Activated CD4-positive, alpha-beta memory T cell treated with anti-CD3 and anti-CD28 coated beads for 36 hours (primary cell): Measurements from ENCODE around the gene WNT2. TPM values are rescaled to one million over a fixed set of nuclear protein-coding genes. Genes with fewer than 3 reads are reported as not detected.

Source experiments
- CTCF ChIA-PET: fragments of 350-600 bp; sonication (Branson Sonifier 250); formaldehyde crosslinking; loops from one replicate; lab custom pipeline; 2021; ENCODE audit warnings: antibody characterized with exemption, inconsistent platforms; lab: Charles Lee
- POLR2A ChIA-PET: fragments of 350-600 bp; sonication (Branson Sonifier 250); formaldehyde crosslinking; loops from one replicate; lab custom pipeline; 2021; ENCODE audit warnings: antibody characterized with exemption; lab: Charles Lee
- DNase-seq: peaks from one replicate; pipeline ENCODE4 v3.0.0-alpha.2; 2020
- H3K27ac Mint-ChIP-seq: one replicate; pipeline ENCODE4 v1.8.0; 2021; ENCODE audit warnings: mixed read lengths
- H3K27me3 Mint-ChIP-seq: one replicate; pipeline ENCODE4 v1.8.0; 2021; ENCODE audit warnings: mixed read lengths
- H3K36me3 Mint-ChIP-seq: one replicate; pipeline ENCODE4 v1.8.0; 2021; ENCODE audit warnings: mixed read lengths
- H3K4me1 Mint-ChIP-seq: one replicate; pipeline ENCODE4 v1.8.0; 2021; ENCODE audit warnings: low read depth, mixed read lengths
- H3K4me3 Mint-ChIP-seq: one replicate; pipeline ENCODE4 v1.8.0; 2021; ENCODE audit warnings: mild to moderate bottlenecking, mixed read lengths
- H3K9me3 Mint-ChIP-seq: one replicate; pipeline ENCODE4 v1.8.0; 2021; ENCODE audit warnings: mixed read lengths
- intact Hi-C: fragments of 100-400 bp; cut with micrococcal nuclease; formaldehyde crosslinking; loops from one replicate; pipeline ENCODE4 v1.15.1; 2023
- total RNA-seq, 2 experiments: library from RNA; stranded (reverse); gene quantifications; one replicate each; pipeline ENCODE4 v1.2.3, GENCODE V29; 2021

Gene WNT2
- total RNA-seq, 2 experiments from 2014 or later = not detected

GRCh38 chr7:117296066-117296465 is 26.8 kb downstream of the WNT2 start:
- ChIA-PET POLR2A (no interaction called here), CTCF (no interaction called here)
- Mint-ChIP-seq H3K27me3 (no peaks in the 10 kb centered on the region), H3K4me3 (no peak overlapping the region), H3K9me3 (no peaks in the 10 kb centered on the region), H3K36me3 (no peaks in the 10 kb centered on the region), H3K4me1 (no peaks in the 10 kb centered on the region), H3K27ac (no peak overlapping the region)
- intact Hi-C loops = no loop called here
- no peak for DNase-seq

DNA sequence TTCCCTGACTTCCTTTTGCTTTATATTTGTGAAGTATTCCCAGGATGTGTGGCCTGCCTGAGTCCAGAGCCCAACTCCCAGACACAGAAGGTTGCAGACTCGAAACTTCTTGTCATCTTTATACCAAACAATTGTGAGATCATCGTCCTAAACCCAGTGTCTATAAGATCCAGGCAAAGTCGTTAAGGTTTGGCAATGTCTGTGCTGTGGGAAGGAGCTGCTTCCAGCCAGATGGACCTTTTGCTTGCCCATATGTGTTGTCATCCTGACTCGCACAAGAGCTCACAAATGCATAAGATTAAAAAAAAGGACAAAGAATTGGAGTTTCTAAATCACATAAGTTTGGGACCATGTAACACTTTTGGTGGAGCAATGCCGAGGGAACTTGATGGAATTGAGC is 37.0 kb downstream of the WNT2 start:
- Mint-ChIP-seq H3K4me1 (no peaks in the 10 kb centered on the region), H3K36me3 (no peaks in the 10 kb centered on the region), H3K27me3 (no peaks in the 10 kb centered on the region), H3K4me3 (no peak overlapping the region), H3K27ac (no peak overlapping the region), H3K9me3 (no peaks in the 10 kb centered on the region)
- intact Hi-C loops = no loop called here
- ChIA-PET CTCF (no interaction called here), POLR2A (no interaction called here)
- no peak for DNase-seq

- Mint-ChIP-seq H3K36me3 (no peaks in the 10 kb centered on the region), H3K9me3 (no peaks in the 10 kb centered on the region), H3K4me3 (no peak overlapping the region), H3K4me1 (no peaks in the 10 kb centered on the region), H3K27me3 (no peaks in the 10 kb centered on the region), H3K27ac (no peak overlapping the region)
- ChIA-PET CTCF (no interaction called here), POLR2A (no interaction called here)
- no peak for DNase-seq
- intact Hi-C loops = no loop called here
Measured at GRCh38 chr7:117284692-117285091, 38.2 kb downstream of the WNT2 start.

DNA sequence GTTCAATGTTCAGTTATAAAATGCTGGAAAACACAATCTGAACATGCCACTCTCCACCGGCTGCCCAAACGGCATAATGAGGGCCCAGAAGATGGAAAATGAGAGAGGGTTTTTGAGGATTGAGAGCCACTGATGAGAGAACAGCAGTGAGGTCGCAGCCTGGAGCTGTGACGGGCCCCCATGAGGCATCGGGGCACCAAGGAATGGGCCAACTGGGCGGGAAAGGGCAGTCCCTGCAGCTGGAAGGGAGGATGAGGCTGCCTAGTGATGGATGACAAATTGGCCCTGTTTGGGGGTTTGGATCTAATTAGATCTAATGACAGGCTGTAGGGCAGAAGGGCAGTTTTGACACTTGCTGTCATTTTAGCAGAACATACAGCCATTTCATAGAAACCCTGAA is 39.1 kb downstream of the WNT2 start:
- Mint-ChIP-seq H3K27ac (no peak overlapping the region), H3K4me1 (no peaks in the 10 kb centered on the region), H3K27me3 (no peaks in the 10 kb centered on the region), H3K9me3 (no peaks in the 10 kb centered on the region), H3K36me3 (no peaks in the 10 kb centered on the region), H3K4me3 (no peak overlapping the region)
- no peak for DNase-seq
- POLR2A ChIA-PET = no interaction called here
- CTCF ChIA-PET = no interaction called here
- intact Hi-C loops = no loop called here

DNA sequence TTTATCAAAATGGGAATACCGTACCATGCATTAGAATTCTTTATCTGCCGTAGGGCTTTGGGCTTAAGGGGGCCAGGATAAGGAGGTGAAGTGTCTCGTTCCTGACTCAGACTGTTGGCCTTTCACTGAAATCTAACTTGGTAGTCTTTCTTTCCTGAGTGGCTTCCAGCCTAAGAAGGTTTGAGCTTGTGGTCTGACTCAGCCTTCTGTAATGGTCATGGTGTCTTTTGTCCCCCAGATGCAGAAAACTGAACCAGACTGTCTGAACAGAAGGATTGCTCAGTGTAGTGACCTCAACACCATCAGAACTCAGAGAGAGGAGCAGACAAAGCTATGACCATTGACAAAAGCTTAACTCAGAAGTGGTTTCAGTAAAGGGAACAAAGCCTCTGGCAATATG is 39.5 kb downstream of the WNT2 start:
- CTCF ChIA-PET = no interaction called here
- no peaks in the 10 kb centered on the region for H3K9me3 Mint-ChIP-seq
- POLR2A ChIA-PET = no interaction called here

GRCh38 chr7:117282239-117282812 is 40.5 kb downstream of the WNT2 start:
- POLR2A ChIA-PET = no interaction called here
- H3K27me3 Mint-ChIP-seq = no peaks in the 10 kb centered on the region
- no peaks in the 10 kb centered on the region for H3K4me1 Mint-ChIP-seq
- intact Hi-C loops = no loop called here
- no peak overlapping the region for H3K4me3 Mint-ChIP-seq
- H3K27ac Mint-ChIP-seq = no peak overlapping the region
- no peaks in the 10 kb centered on the region for H3K36me3 Mint-ChIP-seq
- no peaks in the 10 kb centered on the region for H3K9me3 Mint-ChIP-seq
- DNase-seq = no peak
- CTCF ChIA-PET = no interaction called here

More for the DNA sequence above, 39.5 kb downstream of the WNT2 start:
- Mint-ChIP-seq H3K27me3 (no peaks in the 10 kb centered on the region), H3K27ac (no peak overlapping the region), H3K4me1 (no peaks in the 10 kb centered on the region), H3K36me3 (no peaks in the 10 kb centered on the region), H3K4me3 (no peak overlapping the region)
- no peak for DNase-seq
- intact Hi-C loops = no loop called here

DNA sequence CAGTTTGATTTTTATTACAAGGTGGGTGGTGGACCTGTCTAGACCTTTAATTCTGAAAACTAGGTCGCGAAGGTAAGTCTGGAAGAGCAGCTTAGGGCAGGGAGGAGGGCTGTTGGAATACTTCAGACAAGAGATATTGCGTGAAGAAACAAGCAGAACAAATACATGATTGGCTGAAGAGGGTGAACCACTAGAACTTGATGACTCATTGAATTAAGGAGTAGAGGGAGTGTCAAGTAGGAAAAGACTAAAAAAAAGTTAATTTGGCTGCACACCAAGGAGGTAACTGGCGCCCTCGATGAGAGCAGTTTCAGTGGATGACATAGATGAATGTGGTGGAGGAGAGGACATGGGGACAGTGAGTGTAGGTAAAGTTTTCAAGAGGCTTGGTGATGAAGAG is 41.3 kb downstream of the WNT2 start:
- Mint-ChIP-seq H3K4me1 (no peaks in the 10 kb centered on the region), H3K27me3 (no peaks in the 10 kb centered on the region), H3K36me3 (no peaks in the 10 kb centered on the region), H3K9me3 (no peaks in the 10 kb centered on the region), H3K4me3 (no peak overlapping the region), H3K27ac (no peak overlapping the region)
- DNase-seq = no peak
- ChIA-PET POLR2A (no interaction called here), CTCF (no interaction called here)
- intact Hi-C loops = no loop called here

- H3K27ac Mint-ChIP-seq = no peak overlapping the region
- ChIA-PET CTCF (no interaction called here), POLR2A (no interaction called here)
- no peaks in the 10 kb centered on the region for H3K9me3 Mint-ChIP-seq
- no peaks in the 10 kb centered on the region for H3K4me1 Mint-ChIP-seq
- no peak overlapping the region for H3K4me3 Mint-ChIP-seq
- H3K27me3 Mint-ChIP-seq = no peaks in the 10 kb centered on the region
- no peaks in the 10 kb centered on the region for H3K36me3 Mint-ChIP-seq
- intact Hi-C loops = no loop called here
- no peak for DNase-seq
Measured at GRCh38 chr7:117279931-117280557, 42.8 kb downstream of the WNT2 start.

DNA sequence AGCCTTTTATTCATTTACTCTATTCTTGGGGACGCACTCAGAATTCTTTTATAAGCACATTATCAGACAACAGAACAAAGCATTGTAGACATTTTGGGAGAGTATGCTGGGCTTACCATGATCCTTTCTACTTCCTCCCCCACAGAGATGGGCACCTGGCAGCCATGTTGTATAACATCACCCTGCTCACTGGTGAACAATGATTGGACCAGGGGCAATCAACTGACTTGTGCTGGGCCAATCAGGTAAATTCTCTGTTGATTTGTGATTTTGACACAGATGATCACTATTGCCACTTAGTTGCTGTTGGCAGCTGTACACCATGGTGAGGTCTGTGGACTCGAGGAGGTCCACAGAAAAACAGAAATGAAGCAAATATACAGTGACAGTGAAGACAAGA is 43.7 kb downstream of the WNT2 start:
- Mint-ChIP-seq H3K4me1 (no peaks in the 10 kb centered on the region), H3K27me3 (peaks cover 5% of the 10 kb centered on the region), H3K9me3 (no peaks in the 10 kb centered on the region), H3K36me3 (no peaks in the 10 kb centered on the region), H3K27ac (no peak overlapping the region), H3K4me3 (no peak overlapping the region)
- DNase-seq = no peak
- POLR2A ChIA-PET = no interaction called here
- CTCF ChIA-PET = no interaction called here
- intact Hi-C loops = no loop called here

- ChIA-PET CTCF (no interaction called here), POLR2A (no interaction called here)
- H3K36me3 Mint-ChIP-seq = no peaks in the 10 kb centered on the region
- no peak overlapping the region for H3K27ac Mint-ChIP-seq
- H3K27me3 Mint-ChIP-seq = peaks cover 5% of the 10 kb centered on the region
- DNase-seq = no peak
- H3K9me3 Mint-ChIP-seq = no peaks in the 10 kb centered on the region
- intact Hi-C loops = no loop called here
- no peaks in the 10 kb centered on the region for H3K4me1 Mint-ChIP-seq
- H3K4me3 Mint-ChIP-seq = no peak overlapping the region
Measured at GRCh38 chr7:117278040-117278439, 44.8 kb downstream of the WNT2 start.

DNA sequence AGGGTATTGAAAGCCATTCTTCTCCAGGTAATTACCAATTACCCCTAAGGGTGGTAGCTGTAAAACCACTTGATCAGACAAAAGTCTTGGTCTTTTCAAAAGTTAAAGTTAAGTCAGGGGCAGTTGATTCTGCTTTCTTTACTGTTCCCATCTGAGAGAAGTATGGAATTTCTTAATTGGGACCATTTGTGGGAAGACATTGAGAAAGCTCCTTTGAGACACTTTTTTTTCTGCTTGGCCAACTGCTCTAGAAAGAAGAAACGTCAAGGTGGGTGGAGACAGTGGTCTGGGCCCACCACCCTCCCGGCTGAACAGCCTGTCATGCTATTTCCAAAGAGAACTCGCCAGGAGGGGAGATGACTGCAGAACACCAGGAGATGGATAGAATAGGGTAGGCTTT is 45.3 kb downstream of the WNT2 start:
- no peaks in the 10 kb centered on the region for H3K4me1 Mint-ChIP-seq
- H3K27me3 Mint-ChIP-seq = peaks cover 5% of the 10 kb centered on the region
- no peak for DNase-seq
- intact Hi-C loops = no loop called here
- POLR2A ChIA-PET = no interaction called here
- no peak overlapping the region for H3K27ac Mint-ChIP-seq
- H3K4me3 Mint-ChIP-seq = no peak overlapping the region
- no peaks in the 10 kb centered on the region for H3K36me3 Mint-ChIP-seq
- no peaks in the 10 kb centered on the region for H3K9me3 Mint-ChIP-seq
- CTCF ChIA-PET = no interaction called here

DNA sequence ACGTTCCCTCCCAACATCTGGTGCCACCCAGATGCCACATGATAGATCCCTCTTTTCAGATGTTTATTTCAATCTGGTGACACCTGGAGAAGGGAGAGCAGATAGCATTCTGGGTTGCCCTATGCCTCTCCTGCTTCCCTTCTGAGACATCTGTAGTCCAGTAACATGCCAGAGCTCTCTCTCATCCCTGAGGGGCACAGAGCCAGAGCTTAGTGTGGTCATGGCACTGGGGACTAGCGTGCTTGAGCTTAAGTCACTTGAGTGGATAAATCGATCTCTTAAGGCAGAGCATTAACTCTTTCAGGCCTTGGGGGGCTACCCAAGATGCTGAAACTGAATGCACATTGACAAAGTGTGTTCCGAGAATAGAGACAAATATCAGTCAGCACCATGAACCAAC is 47.9 kb downstream of the WNT2 start:
- intact Hi-C loops = no loop called here
- Mint-ChIP-seq H3K27ac (no peak overlapping the region), H3K36me3 (no peaks in the 10 kb centered on the region), H3K27me3 (peaks cover 18% of the 10 kb centered on the region), H3K4me1 (peaks cover 2% of the 10 kb centered on the region), H3K4me3 (no peak overlapping the region), H3K9me3 (no peaks in the 10 kb centered on the region)
- DNase-seq = no peak
- ChIA-PET CTCF (no interaction called here), POLR2A (no interaction called here)

GRCh38 chr7:117273814-117274225 is 49.0 kb downstream of the WNT2 start:
- H3K9me3 Mint-ChIP-seq = no peaks in the 10 kb centered on the region
- ChIA-PET CTCF (interaction anchor here (1.0 kb wide), 1 partner anchor 61 kb away, joined by 3 read pairs; no protein-coding TSS in a partner anchor), POLR2A (interaction anchor here (1.1 kb wide), 1 partner anchor 11 kb away, joined by 3 read pairs; no protein-coding TSS in a partner anchor)
- H3K27me3 Mint-ChIP-seq = peaks cover 18% of the 10 kb centered on the region
- peaks cover 4% of the 10 kb centered on the region for H3K4me1 Mint-ChIP-seq
- DNase-seq = no peak
- H3K36me3 Mint-ChIP-seq = no peaks in the 10 kb centered on the region
- H3K27ac Mint-ChIP-seq = no peak overlapping the region
- H3K4me3 Mint-ChIP-seq = no peak overlapping the region
- intact Hi-C loops = no loop called here
